Mesenchymal stem cell (in vitro differentiated cells and primary cell): ENCODE measurements around the gene ZEB2.

Source experiments
- DNase-seq: peaks from one replicate; pipeline ENCODE4 v3.0.0-alpha.2; 2013
- H2AFZ ChIP-seq: one replicate; pipeline ENCODE4 v1.6.1; 2013; ENCODE audit warnings: low read depth, mild to moderate bottlenecking, control low read depth, inconsistent platforms, low read length, moderate library complexity
- H2AK5ac ChIP-seq: 2 replicates; pipeline ENCODE4 v1.6.1; 2013; ENCODE audit warnings: low read length, moderate library complexity, mild to moderate bottlenecking, inconsistent platforms; ENCODE audit not compliant: severe bottlenecking
- H2BK120ac ChIP-seq: one replicate; pipeline ENCODE4 v1.6.1; 2013; ENCODE audit warnings: low read depth, mild to moderate bottlenecking, inconsistent platforms, low read length, moderate library complexity
- H2BK12ac ChIP-seq, 2 experiments: one replicate each; pipeline ENCODE4 v1.6.1; 2013; ENCODE audit warnings: inconsistent platforms in 2 of 2, low read length in 2 of 2, mild to moderate bottlenecking in 2 of 2, moderate library complexity in 2 of 2, control low read depth in 1 of 2
- H2BK15ac ChIP-seq: one replicate; pipeline ENCODE4 v1.6.1; 2013; ENCODE audit warnings: mild to moderate bottlenecking, low read depth, inconsistent platforms; ENCODE audit not compliant: poor library complexity, severe bottlenecking
- H2BK5ac ChIP-seq: 2 replicates; pipeline ENCODE4 v1.6.1; 2013; ENCODE audit warnings: low read depth, mild to moderate bottlenecking, low read length, control low read depth, inconsistent platforms; ENCODE audit not compliant: poor library complexity, severe bottlenecking
- H3K14ac ChIP-seq, 2 experiments: one replicate each; pipeline ENCODE4 v1.6.1; 2013; ENCODE audit warnings: inconsistent platforms in 2 of 2, low read length in 2 of 2, control low read depth in 1 of 2, mild to moderate bottlenecking in 1 of 2, moderate library complexity in 1 of 2
- H3K18ac ChIP-seq, 2 experiments: one replicate each; pipeline ENCODE4 v1.6.1; 2013; ENCODE audit warnings: inconsistent platforms in 2 of 2, low read length in 2 of 2, control low read depth in 1 of 2, low read depth in 1 of 2, mild to moderate bottlenecking in 1 of 2
- H3K23ac ChIP-seq, 2 experiments: one replicate each; pipeline ENCODE4 v1.6.1; 2013; ENCODE audit warnings: inconsistent platforms in 2 of 2, low read length in 2 of 2, mild to moderate bottlenecking in 2 of 2, moderate library complexity in 2 of 2, control low read depth in 1 of 2
- H3K27ac ChIP-seq: 2 replicates; pipeline ENCODE4 v1.5.1; 2013; ENCODE audit warnings: mild to moderate bottlenecking, moderate library complexity, low read length, control low read depth, inconsistent platforms; ENCODE audit not compliant: poor library complexity, severe bottlenecking
- H3K27me3 ChIP-seq, 2 experiments: 2 replicates each; pipeline versions ENCODE4 v1.6.1 to v1.7.0; 2013; ENCODE audit warnings: low read length in 2 of 2, mild to moderate bottlenecking in 2 of 2, moderate library complexity in 2 of 2, control low read depth in 1 of 2, inconsistent platforms in 1 of 2; ENCODE audit not compliant: control insufficient read depth in 1 of 2, insufficient read depth in 1 of 2
- H3K36me3 ChIP-seq, 2 experiments: 2 replicates each; pipeline versions ENCODE4 v1.6.1 to v1.7.0; 2013; ENCODE audit warnings: low read length in 2 of 2, control low read depth in 1 of 2, inconsistent platforms in 1 of 2, low read depth in 1 of 2, mild to moderate bottlenecking in 1 of 2; ENCODE audit not compliant: insufficient read depth in 2 of 2, control insufficient read depth in 1 of 2
- H3K4ac ChIP-seq, 2 experiments: one replicate each; pipeline ENCODE4 v1.6.1; 2013; ENCODE audit warnings: inconsistent platforms in 2 of 2, low read length in 2 of 2, mild to moderate bottlenecking in 2 of 2, moderate library complexity in 2 of 2, control low read depth in 1 of 2, low read depth in 1 of 2
- H3K4me1 ChIP-seq: 2 replicates; pipeline ENCODE4 v1.6.1; 2013; ENCODE audit warnings: low read depth, low read length, control low read depth; ENCODE audit not compliant: control insufficient read depth, insufficient read depth
- H3K4me2 ChIP-seq: 2 replicates; pipeline ENCODE4 v1.6.1; 2013; ENCODE audit warnings: low read length, mild to moderate bottlenecking, inconsistent platforms; ENCODE audit not compliant: poor library complexity, severe bottlenecking
- H3K4me3 ChIP-seq, 2 experiments: 2 replicates each; pipeline versions ENCODE4 v1.5.1 to v1.7.0; 2013; ENCODE audit warnings: low read length in 2 of 2, mild to moderate bottlenecking in 2 of 2, control low read depth in 1 of 2, low read depth in 1 of 2; ENCODE audit not compliant: insufficient read depth in 1 of 2
- H3K79me1 ChIP-seq: replicated peaks from 2 replicates; pipeline ENCODE4 v1.6.1; 2013; ENCODE audit warnings: mild to moderate bottlenecking, control low read depth, low read length, inconsistent platforms; ENCODE audit not compliant: poor library complexity, severe bottlenecking
- H3K9ac ChIP-seq: 2 replicates; pipeline ENCODE4 v1.7.0; 2013; ENCODE audit warnings: mild to moderate bottlenecking, low read length, moderate library complexity
- H3K9me3 ChIP-seq: 2 replicates; pipeline ENCODE4 v1.7.0; 2013; ENCODE audit warnings: mild to moderate bottlenecking, low read length; ENCODE audit not compliant: control insufficient read depth
- H4K8ac ChIP-seq: one replicate; pipeline ENCODE4 v1.6.1; 2013; ENCODE audit warnings: inconsistent platforms, mild to moderate bottlenecking, low read length, moderate library complexity
- H4K91ac ChIP-seq: one replicate; pipeline ENCODE4 v1.6.1; 2013; ENCODE audit warnings: mild to moderate bottlenecking, low read length, inconsistent platforms
- WGBS: methylation state at CpG from one replicate; pipeline ENCODE4 v1.1.7; 2013; ENCODE audit warnings: mixed read lengths; 5-methylcytosine and 5-hydroxymethylcytosine counted together

The ZEB2 gene

DNA sequence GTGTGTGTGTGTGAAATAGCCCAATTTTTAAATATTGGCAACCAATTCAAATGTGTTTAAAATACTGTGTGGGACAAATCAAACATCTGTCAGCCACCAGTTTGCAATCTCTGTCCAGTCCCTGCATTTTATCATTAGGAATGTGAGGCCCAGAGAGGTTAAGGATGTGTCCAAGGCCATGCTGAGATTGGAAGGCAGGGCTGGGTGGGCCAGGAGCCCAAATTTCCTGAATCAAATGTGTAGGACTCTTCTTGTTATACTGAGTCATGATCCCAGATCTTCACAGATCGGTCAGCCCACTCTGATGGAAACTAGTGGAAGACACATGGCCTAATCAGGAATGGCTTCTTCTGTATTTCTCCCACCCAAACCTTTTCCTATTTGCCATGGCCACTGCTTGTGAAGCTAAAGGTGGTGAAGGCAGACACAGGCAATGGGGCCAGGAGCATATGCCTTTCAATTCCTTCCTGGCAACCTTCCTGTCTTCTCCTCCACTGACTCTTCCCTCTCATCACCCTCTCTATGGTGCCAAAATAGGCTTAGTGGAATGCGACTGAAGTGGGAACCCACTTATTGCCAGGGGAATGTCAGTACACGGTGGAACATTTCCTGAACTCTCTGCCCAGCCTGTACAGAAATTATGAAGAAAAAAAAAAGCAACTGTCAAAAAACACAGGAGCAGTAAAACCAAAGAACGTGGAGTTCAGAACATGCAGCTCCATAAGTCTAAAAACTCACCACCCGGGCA, 35.5 kb downstream of the ZEB2 start:
- Histone ChIP-seq H3K14ac (no peak overlapping the region), H3K4me2 (no peak overlapping the region)
- 100% methylated on average over 5 of the region's 5 CpGs for WGBS

GRCh38 chr2:144481666-144482065, 38.3 kb downstream of the ZEB2 start:
- H3K27ac ChIP-seq: no peak overlapping the region
- DNase-seq: no peak

More for the DNA sequence above, 35.5 kb downstream of the ZEB2 start:
- Histone ChIP-seq H3K9ac (no peak overlapping the region), H2BK15ac (no peak overlapping the region), H3K9me3 (no peaks in the 10 kb centered on the region), H3K23ac (no peak overlapping the region), H3K4me1 (peaks cover 5% of the 10 kb centered on the region), H3K27me3 (no peaks in the 10 kb centered on the region), H2BK5ac (no peak overlapping the region), H4K91ac (no peak overlapping the region), H2BK12ac (no peak overlapping the region), H4K8ac (no peak overlapping the region), H3K4ac (no peak overlapping the region), H3K27ac (no peak overlapping the region), H2AK5ac (no peak overlapping the region), H3K4me3 (no peak overlapping the region), H3K79me1 (peaks cover 14% of the 10 kb centered on the region), H2AFZ (no peak overlapping the region), H3K36me3 (peaks cover 3 to 20% of the 10 kb centered on the region in 2 experiments), H2BK120ac (no peak overlapping the region), H3K18ac (no peak overlapping the region)
- no peak for DNase-seq

DNA sequence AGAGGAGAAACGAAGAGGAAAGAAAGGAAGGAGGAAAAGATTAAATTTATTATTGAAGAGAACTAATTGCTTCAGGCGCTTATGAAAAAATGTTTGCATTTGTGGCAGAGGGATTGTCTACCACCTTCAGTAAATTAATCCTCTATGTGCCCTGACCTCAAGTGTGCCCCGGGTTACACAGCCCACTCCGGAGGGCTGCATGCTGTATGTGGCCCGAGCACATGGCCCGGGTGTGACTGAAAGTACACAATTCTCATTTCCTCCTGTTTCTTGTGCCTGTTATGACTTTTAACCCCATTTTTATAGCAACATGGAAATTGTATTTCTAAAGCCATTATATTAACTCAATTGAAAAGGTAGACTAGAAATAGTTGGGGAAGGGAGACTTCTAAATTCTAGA, 38.8 kb downstream of the ZEB2 start:
- no peak overlapping the region for H3K4me3 ChIP-seq
- H3K9me3 ChIP-seq: no peaks in the 10 kb centered on the region
- no peak overlapping the region for H2BK15ac ChIP-seq
- no peak overlapping the region for H2BK12ac ChIP-seq
- H3K4me2 ChIP-seq: no peak overlapping the region
- H2AFZ ChIP-seq: no peak overlapping the region
- H2BK5ac ChIP-seq: no peak overlapping the region
- H3K27me3 ChIP-seq: no peaks in the 10 kb centered on the region
- H3K36me3 ChIP-seq: peaks cover 3 to 27% of the 10 kb centered on the region in 2 experiments
- no peak overlapping the region for H2AK5ac ChIP-seq
- H3K9ac ChIP-seq: peak overlapping the region; percentile 0
- H3K18ac ChIP-seq: peak overlapping the region in 1 of 2 experiments; percentile 48
- 90% methylated on average over 6 of the region's 6 CpGs for WGBS
- peaks cover 13% of the 10 kb centered on the region for H3K4me1 ChIP-seq
- H3K79me1 ChIP-seq: peaks cover 17% of the 10 kb centered on the region
- no peak overlapping the region for H4K91ac ChIP-seq
- no peak for DNase-seq
- no peak overlapping the region for H3K4ac ChIP-seq
- no peak overlapping the region for H3K14ac ChIP-seq
- H3K27ac ChIP-seq: no peak overlapping the region
- H3K23ac ChIP-seq: no peak overlapping the region
- no peak overlapping the region for H2BK120ac ChIP-seq
- H4K8ac ChIP-seq: no peak overlapping the region

More at GRCh38 chr2:144481666-144482065, 38.3 kb downstream of the ZEB2 start:
- Histone ChIP-seq H3K4me3 (no peak overlapping the region), H3K4ac (no peak overlapping the region), H3K9me3 (no peaks in the 10 kb centered on the region), H2AFZ (no peak overlapping the region), H3K4me2 (no peak overlapping the region), H2AK5ac (no peak overlapping the region), H3K18ac (no peak overlapping the region), H3K27me3 (no peaks in the 10 kb centered on the region), H4K8ac (no peak overlapping the region), H3K9ac (no peak overlapping the region), H3K79me1 (peaks cover 14% of the 10 kb centered on the region), H4K91ac (no peak overlapping the region), H3K23ac (no peak overlapping the region), H2BK15ac (no peak overlapping the region), H2BK5ac (no peak overlapping the region), H2BK120ac (no peak overlapping the region), H3K36me3 (peaks cover 3 to 27% of the 10 kb centered on the region in 2 experiments), H3K14ac (no peak overlapping the region), H2BK12ac (no peak overlapping the region), H3K4me1 (peaks cover 13% of the 10 kb centered on the region)
- WGBS: 89% methylated on average over 2 of the region's 4 CpGs

- no peak overlapping the region for H3K4me2 ChIP-seq
- H3K9ac ChIP-seq: no peak overlapping the region
- H3K27me3 ChIP-seq: no peaks in the 10 kb centered on the region
- H3K18ac ChIP-seq: no peak overlapping the region
- peak overlapping the region; percentile 18 for H3K27ac ChIP-seq
- H4K8ac ChIP-seq: no peak overlapping the region
- no peak overlapping the region for H2BK5ac ChIP-seq
- no peak overlapping the region for H2BK120ac ChIP-seq
- no peak overlapping the region for H2AK5ac ChIP-seq
- H3K36me3 ChIP-seq: peaks cover 0 to 24% of the 10 kb centered on the region in 2 experiments
- DNase-seq: peak; percentile 43
- H2BK12ac ChIP-seq: no peak overlapping the region
- no peak overlapping the region for H3K14ac ChIP-seq
- 100% methylated on average over 1 of the region's 1 CpG for WGBS
- peaks cover 13% of the 10 kb centered on the region for H3K4me1 ChIP-seq
- no peak overlapping the region for H3K23ac ChIP-seq
- no peak overlapping the region for H3K4me3 ChIP-seq
- H2BK15ac ChIP-seq: no peak overlapping the region
- no peak overlapping the region for H4K91ac ChIP-seq
- H3K4ac ChIP-seq: no peak overlapping the region
- no peak overlapping the region for H2AFZ ChIP-seq
- peaks cover 18% of the 10 kb centered on the region for H3K79me1 ChIP-seq
- no peaks in the 10 kb centered on the region for H3K9me3 ChIP-seq
Measured at GRCh38 chr2:144480285-144480684, 39.6 kb downstream of the ZEB2 start.
